ENCODE data around the gene GSPT1.
"Not testable (repeated sequence)": the region's sequence is repeated elsewhere in the genome, so short reads cannot be mapped to it uniquely, and the experiment has no call there.

GSPT1 gene

GRCh38 chr16:11828696-11829095 is 87.1 kb downstream of the GSPT1 start:
- no peak for TF ChIP-seq CTCF (IDR thresholded peaks at IDR 0.05; ENCODE audit: extremely low read depth, insufficient read depth, missing control alignments)
- DNase-seq (ENCODE audit: low spot score): no peak
- in situ Hi-C loops (cut with MboI; ENCODE audit: low pct_unique_long_range_greater_than_20kb, low sequenced_read_pairs, unreplicated experiment): no loop called here

- DNase-seq (ENCODE audit: low spot score); in situ Hi-C loops (cut with MboI; ENCODE audit: low pct_unique_long_range_greater_than_20kb, low sequenced_read_pairs, unreplicated experiment): not testable (repeated sequence)
Observed at GRCh38 chr16:11825520-11826165, 90.1 kb downstream of the GSPT1 start.

GRCh38 chr16:11824362-11824761 is 91.4 kb downstream of the GSPT1 start:
- no peak for TF ChIP-seq CTCF (IDR thresholded peaks at IDR 0.05; ENCODE audit: extremely low read depth, insufficient read depth, missing control alignments)
- DNase-seq (ENCODE audit: low spot score): no peak
- in situ Hi-C loops (cut with MboI; ENCODE audit: low pct_unique_long_range_greater_than_20kb, low sequenced_read_pairs, unreplicated experiment): no loop called here

- DNase-seq (ENCODE audit: low spot score): not testable (repeated sequence)
Observed at GRCh38 chr16:11823645-11824044, 92.1 kb downstream of the GSPT1 start.

GRCh38 chr16:11819798-11820197 is 96.0 kb downstream of the GSPT1 start:
- no peak for DNase-seq (ENCODE audit: low spot score)
- no peak for TF ChIP-seq CTCF (IDR thresholded peaks at IDR 0.05; ENCODE audit: extremely low read depth, insufficient read depth, missing control alignments)
- in situ Hi-C loops (cut with MboI; ENCODE audit: low pct_unique_long_range_greater_than_20kb, low sequenced_read_pairs, unreplicated experiment): loop anchor here (10.0 kb wide), 2 partner anchors 165 to 285 kb away; no protein-coding TSS in a partner anchor

More at GRCh38 chr16:11823645-11824044, 92.1 kb downstream of the GSPT1 start:
- in situ Hi-C loops (cut with MboI; ENCODE audit: low pct_unique_long_range_greater_than_20kb, low sequenced_read_pairs, unreplicated experiment): not testable (repeated sequence)

- in situ Hi-C loops (cut with MboI; ENCODE audit: low pct_unique_long_range_greater_than_20kb, low sequenced_read_pairs, unreplicated experiment): loop anchor here (10.0 kb wide), 2 partner anchors 164 to 284 kb away; no protein-coding TSS in a partner anchor
- DNase-seq (ENCODE audit: low spot score): not testable (repeated sequence)
Observed at GRCh38 chr16:11818970-11819369, 96.8 kb downstream of the GSPT1 start.
